ENCODE data around the gene MSMO1. TPM values are rescaled to one million over a fixed set of nuclear protein-coding genes. Genes with fewer than 3 reads are reported as not detected.
"Not testable (repeated sequence)": the region's sequence is repeated elsewhere in the genome, so short reads cannot be mapped to it uniquely, and the experiment has no call there.

The MSMO1 gene
- 10 to 100 TPM; 12.3 to 16.7 TPM for total RNA-seq

GRCh38 chr4:165327211-165328100 is at the start of gene MSMO1:
Gene MSMO1, plus strand, starts transcription at chr4:165327669. Its CDS starts 5,702 bp downstream, at chr4:165333371.
- no peak for TF ChIP-seq CTCF (IDR thresholded peaks at IDR 0.05)
- no peaks in the 10 kb centered on the region for H3K9me3 ChIP-seq
- H3K36me3 ChIP-seq: no peaks in the 10 kb centered on the region
- peak within 1 kb of the TSS; percentile 83 for H3K4me3 ChIP-seq
- no peaks in the 10 kb centered on the region for H3K27me3 ChIP-seq (replicated peaks; ENCODE audit: insufficient read depth)
- ATAC-seq (ENCODE audit: insufficient number of reproducible peaks, low FRiP score, low read depth) (peak; percentile 97), DNase-seq (ENCODE audit: low spot score) (peak; percentile 98)
- peaks cover 7 to 39% of the 10 kb centered on the region in 2 donors for H3K4me1 ChIP-seq (ENCODE audit: control insufficient read depth in 1 of 2, low read depth in 2 of 2)
- peak within 1 kb of the TSS; percentile 68 to 87 for H3K27ac ChIP-seq

GRCh38 chr4:165279531-165279930 is 47.9 kb upstream of the MSMO1 start:
- not testable (repeated sequence) for H3K4me3 ChIP-seq; H3K27me3 ChIP-seq (replicated peaks; ENCODE audit: insufficient read depth); ATAC-seq (ENCODE audit: insufficient number of reproducible peaks, low FRiP score, low read depth); H3K36me3 ChIP-seq; H3K9me3 ChIP-seq; H3K27ac ChIP-seq; DNase-seq (ENCODE audit: low spot score); H3K4me1 ChIP-seq (ENCODE audit: control insufficient read depth in 1 of 2, low read depth in 2 of 2)

- not testable (repeated sequence) for H3K27me3 ChIP-seq (replicated peaks; ENCODE audit: insufficient read depth); H3K9me3 ChIP-seq; H3K27ac ChIP-seq; H3K4me1 ChIP-seq (ENCODE audit: control insufficient read depth in 1 of 2, low read depth in 2 of 2); H3K36me3 ChIP-seq; H3K4me3 ChIP-seq; ATAC-seq (ENCODE audit: insufficient number of reproducible peaks, low FRiP score, low read depth); DNase-seq (ENCODE audit: low spot score)
These were observed 42.8 kb upstream of the MSMO1 start for GRCh38 chr4:165284697-165285096.

GRCh38 chr4:165286619-165287340 is 40.7 kb upstream of the MSMO1 start:
- H3K4me3 ChIP-seq; ATAC-seq (ENCODE audit: insufficient number of reproducible peaks, low FRiP score, low read depth); H3K9me3 ChIP-seq; DNase-seq (ENCODE audit: low spot score); H3K4me1 ChIP-seq (ENCODE audit: control insufficient read depth in 1 of 2, low read depth in 2 of 2); H3K36me3 ChIP-seq; H3K27ac ChIP-seq; H3K27me3 ChIP-seq (replicated peaks; ENCODE audit: insufficient read depth): not testable (repeated sequence)

- H3K4me1 ChIP-seq (ENCODE audit: control insufficient read depth in 1 of 2, low read depth in 2 of 2): no peaks in the 10 kb centered on the region
- H3K36me3 ChIP-seq: no peaks in the 10 kb centered on the region
- H3K9me3 ChIP-seq: no peaks in the 10 kb centered on the region
- H3K4me3 ChIP-seq: no peak overlapping the region
- no peak for TF ChIP-seq CTCF (IDR thresholded peaks at IDR 0.05)
- no peak for DNase-seq (ENCODE audit: low spot score)
- ATAC-seq (ENCODE audit: insufficient number of reproducible peaks, low FRiP score, low read depth): no peak
- no peak overlapping the region for H3K27ac ChIP-seq
- H3K27me3 ChIP-seq (replicated peaks; ENCODE audit: insufficient read depth): no peaks in the 10 kb centered on the region
These were observed 39.2 kb upstream of the MSMO1 start for GRCh38 chr4:165288226-165288625.

- no peaks in the 10 kb centered on the region for H3K27me3 ChIP-seq (replicated peaks; ENCODE audit: insufficient read depth)
- H3K4me3 ChIP-seq: no peak overlapping the region
- TF ChIP-seq CTCF (IDR thresholded peaks at IDR 0.05): no peak
- no peaks in the 10 kb centered on the region for H3K9me3 ChIP-seq
- no peaks in the 10 kb centered on the region for H3K4me1 ChIP-seq (ENCODE audit: control insufficient read depth in 1 of 2, low read depth in 2 of 2)
- H3K36me3 ChIP-seq: no peaks in the 10 kb centered on the region
- H3K27ac ChIP-seq: no peak overlapping the region
- ATAC-seq (ENCODE audit: insufficient number of reproducible peaks, low FRiP score, low read depth) (no peak), DNase-seq (ENCODE audit: low spot score) (no peak)
These were observed 38.6 kb upstream of the MSMO1 start for GRCh38 chr4:165288639-165289422.

Data from thoracic aorta (tissue), 2 donors.